HepG2 (cell line): Measurements from ENCODE around the gene PLCL1. TPM values are rescaled to one million over a fixed set of nuclear protein-coding genes. Genes with fewer than 3 reads are reported as not detected.

Experiments used
- ATAC-seq: fragments of 200-7000 bp; cut with Tn5 transposase; 3 replicates; pipeline ENCODE4 v1.9.1; 2020; ENCODE audit warnings: mild to moderate bottlenecking, moderate library complexity
- BruUV-seq: library from RNA; stranded (reverse); fragments of 400-500 nt; replicated peaks from 2 replicates; lab custom pipeline; 2021; lab: Mats Ljungman, UMichigan
- CTCF ChIA-PET: fragments of 300-600 bp; formaldehyde crosslinking; extraction: SDS; loops from one replicate; lab custom pipeline; 2021; ENCODE audit warnings: low total read pairs, inconsistent platforms, low intra/inter-chr PET ratio; lab: Yijun Ruan, JAX
- POLR2A ChIA-PET: fragments of 350-600 bp; sonication (Branson Sonifier 250); formaldehyde crosslinking; loops from one replicate; lab custom pipeline; 2020; ENCODE audit warnings: antibody characterized with exemption, inconsistent platforms; lab: Yijun Ruan, JAX
- DNase-seq: peaks from one replicate; pipeline ENCODE4 v3.0.0-alpha.2; 2015; ENCODE audit warnings: low spot score
- FAIRE-seq: peaks from 3 replicates; lab custom pipeline; 2011; peaks lifted over from hg19 to GRCh38; lab: Jason Lieb, UNC
- H2AFZ ChIP-seq: one replicate; pipeline ENCODE4 v1.6.1; 2011; ENCODE audit warnings: low read length, inconsistent platforms
- H3K27ac ChIP-seq: fragments of 300-600 bp; 3 replicates; pipeline ENCODE4 v1.8.0; 2011; ENCODE audit warnings: mixed run types, mild to moderate bottlenecking, mixed read lengths, low read length, inconsistent platforms; ENCODE audit not compliant: insufficient read depth; ENCODE audit errors: extremely low read length
- H3K27me3 ChIP-seq, 2 experiments: fragments of 200-600 bp in 1 of 2; 2 replicates in 1 of 2; 3 replicates in 1 of 2; pipeline versions ENCODE4 v1.6.0 to v1.8.0; 2011; ENCODE audit warnings: low read length in 2 of 2, mild to moderate bottlenecking in 2 of 2, moderate library complexity in 2 of 2, inconsistent platforms in 1 of 2; ENCODE audit not compliant: insufficient read depth in 2 of 2, control insufficient read depth in 1 of 2
- H3K36me3 ChIP-seq, 2 experiments: fragments of 200-600 bp in 1 of 2; replicated peaks in 1 of 2; 2 replicates in 1 of 2; 3 replicates in 1 of 2; pipeline versions ENCODE4 v1.5.1 to v1.8.0; 2011; ENCODE audit warnings: low read length in 2 of 2, inconsistent platforms in 1 of 2; ENCODE audit not compliant: insufficient read depth in 2 of 2, control insufficient read depth in 1 of 2
- H3K4me1 ChIP-seq: 2 replicates; pipeline ENCODE4 v1.5.1; 2012; ENCODE audit warnings: low read length, inconsistent platforms; ENCODE audit not compliant: insufficient read depth
- H3K4me2 ChIP-seq: 2 replicates; pipeline ENCODE4 v1.6.0; 2011; ENCODE audit warnings: low read depth, low read length, inconsistent platforms
- H3K4me3 ChIP-seq, 3 experiments: fragments of 200-600 bp in 1 of 3; sonication (generic), shearing (Covaris generic) in 1 of 3; replicated peaks in 1 of 3; 2 replicates each; pipeline ENCODE4 v1.5.1; 2011 to 2016; ENCODE audit warnings: low read length in 3 of 3, inconsistent platforms in 2 of 3, low read depth in 2 of 3, mild to moderate bottlenecking in 2 of 3, control low read depth in 1 of 3, mixed read lengths in 1 of 3; ENCODE audit not compliant: insufficient read depth in 1 of 3
- H3K79me2 ChIP-seq: one replicate; pipeline ENCODE4 v1.6.1; 2011; ENCODE audit warnings: low read length, inconsistent platforms; ENCODE audit not compliant: insufficient read depth
- H3K9ac ChIP-seq: 2 replicates; pipeline ENCODE4 v1.6.0; 2011; ENCODE audit warnings: mild to moderate bottlenecking, low read depth, low read length, inconsistent platforms; ENCODE audit not compliant: insufficient read depth
- H3K9me3 ChIP-seq: 2 replicates; pipeline ENCODE4 v1.5.1; 2012; ENCODE audit warnings: mild to moderate bottlenecking, low read length
- H4K20me1 ChIP-seq: 2 replicates; pipeline ENCODE4 v1.6.0; 2011; ENCODE audit warnings: inconsistent platforms, mild to moderate bottlenecking, low read length, moderate library complexity; ENCODE audit not compliant: insufficient read depth
- ADNP ChIP-seq: sonication (generic); formaldehyde crosslinking; IDR thresholded peaks from 2 replicates; pipeline ENCODE4 v1.4.0; 2020; ENCODE audit warnings: missing genetic modification reagents
- DNMT1 ChIP-seq: sonication (generic); formaldehyde crosslinking; IDR thresholded peaks from 2 replicates; pipeline ENCODE4 v1.5.1; 2020; ENCODE audit warnings: mild to moderate bottlenecking, missing genetic modification reagents
- KLF11 ChIP-seq: IDR thresholded peaks from 2 replicates; pipeline ENCODE4 v1.6.1; 2016; ENCODE audit warnings: missing compliant biosample characterization
- KLF16 ChIP-seq, 2 experiments: sonication (generic) in 1 of 2; formaldehyde crosslinking in 1 of 2; IDR thresholded peaks; 2 replicates each; pipeline versions ENCODE4 v1.6.1 to v1.8.0; 2016 to 2023; ENCODE audit warnings: missing genetic modification reagents in 2 of 2, missing compliant biosample characterization in 1 of 2
- ONECUT2 ChIP-seq: sonication (generic); formaldehyde crosslinking; IDR thresholded peaks from 2 replicates; pipeline ENCODE4 v1.4.0; 2020; ENCODE audit warnings: missing genetic modification reagents
- POLR2AphosphoS2 ChIP-seq: IDR thresholded peaks from 2 replicates; pipeline ENCODE4 v1.6.1; 2011; ENCODE audit warnings: low read depth, low read length, improper control_type of control experiment
- RFX5 ChIP-seq: IDR thresholded peaks from 2 replicates; pipeline ENCODE4 v1.6.1; 2011; ENCODE audit warnings: low read depth, low read length, improper control_type of control experiment
- TOE1 ChIP-seq: sonication (generic); formaldehyde crosslinking; IDR thresholded peaks from 2 replicates; pipeline ENCODE4 v1.4.0; 2020; ENCODE audit warnings: mild to moderate bottlenecking, missing genetic modification reagents
- ZBTB7B ChIP-seq: sonication (generic); formaldehyde crosslinking; IDR thresholded peaks from 2 replicates; pipeline ENCODE4 v1.4.0; 2020; ENCODE audit warnings: missing genetic modification reagents
- WGBS: methylation state at CpG from one replicate; pipeline ENCODE4 v1.1.6; 2017; ENCODE audit warnings: low lambda C conversion rate; 5-methylcytosine and 5-hydroxymethylcytosine counted together
- in situ Hi-C: cut with HindIII; loops from 2 replicates; pipeline ENCODE4 v1.10.0; 2017; ENCODE audit warnings: low pct_unique_long_range_greater_than_20kb; ENCODE audit not compliant: extremely low pct_ligation_motif_present
- intact Hi-C: fragments of 100-400 bp; cut with micrococcal nuclease; formaldehyde crosslinking; loops from one replicate; pipeline ENCODE4 v1.10.0; 2022; ENCODE audit not compliant: unreplicated experiment
- polyA plus RNA-seq, 8 experiments: library from polyadenylated mRNA; depleted of rRNA in 3 of 8; stranded (reverse) in 7 of 8; unstranded in 1 of 8; fragments of >200 nt; fragmentation: Illumina TruSeq in 4 of 8; extraction: Trizol in 4 of 8; gene quantifications; 2 replicates each; pipeline versions ENCODE4 v1.2.1 to v1.2.3, GENCODE V29; 2011 to 2016; ENCODE audit warnings: low read depth in 4 of 8, missing spikeins in 1 of 8, mixed read lengths in 1 of 8; ENCODE audit not compliant: insufficient read depth in 1 of 8
- total RNA-seq, 5 experiments: library from RNA; depleted of rRNA; stranded (reverse); fragments of >200 nt; fragmentation: Illumina TruSeq; extraction: Trizol; gene quantifications; 2 replicates each; pipeline ENCODE4 v1.2.3, GENCODE V29; 2016; ENCODE audit warnings: low read depth in 1 of 5
- TF ChIP-seq, protein P1 (sequence below): sonication (generic); formaldehyde crosslinking; conservative IDR thresholded peaks from 2 replicates; pipeline ENCODE4 v1.4.0; 2020; ENCODE audit warnings: missing genetic modification reagents
- TF ChIP-seq, protein P2 (sequence below): IDR thresholded peaks from 2 replicates; pipeline ENCODE4 v1.6.1; 2016
- TF ChIP-seq, protein P3 (sequence below): sonication (generic); formaldehyde crosslinking; IDR thresholded peaks from 2 replicates; pipeline ENCODE4 v1.4.0; 2020; ENCODE audit warnings: missing genetic modification reagents
- TF ChIP-seq, protein P4 (sequence below): IDR thresholded peaks from 2 replicates; pipeline ENCODE4 v1.6.1; 2016; ENCODE audit warnings: missing compliant biosample characterization, missing genetic modification reagents, borderline replicate concordance
- TF ChIP-seq, protein P5 (sequence below): sonication (generic); formaldehyde crosslinking; IDR thresholded peaks from 2 replicates; pipeline ENCODE4 v1.4.0; 2020; ENCODE audit warnings: missing genetic modification reagents, mild to moderate bottlenecking, borderline replicate concordance
- TF ChIP-seq, protein P6 (sequence below): IDR thresholded peaks from 2 replicates; pipeline ENCODE4 v1.6.1; 2018; ENCODE audit warnings: missing genetic modification reagents

Gene PLCL1
- total and polyA plus RNA-seq, 2 of the 13 experiments (the other 11 are each of a cell fraction or from before 2014, with no cell fraction given), result not detected

DNA sequence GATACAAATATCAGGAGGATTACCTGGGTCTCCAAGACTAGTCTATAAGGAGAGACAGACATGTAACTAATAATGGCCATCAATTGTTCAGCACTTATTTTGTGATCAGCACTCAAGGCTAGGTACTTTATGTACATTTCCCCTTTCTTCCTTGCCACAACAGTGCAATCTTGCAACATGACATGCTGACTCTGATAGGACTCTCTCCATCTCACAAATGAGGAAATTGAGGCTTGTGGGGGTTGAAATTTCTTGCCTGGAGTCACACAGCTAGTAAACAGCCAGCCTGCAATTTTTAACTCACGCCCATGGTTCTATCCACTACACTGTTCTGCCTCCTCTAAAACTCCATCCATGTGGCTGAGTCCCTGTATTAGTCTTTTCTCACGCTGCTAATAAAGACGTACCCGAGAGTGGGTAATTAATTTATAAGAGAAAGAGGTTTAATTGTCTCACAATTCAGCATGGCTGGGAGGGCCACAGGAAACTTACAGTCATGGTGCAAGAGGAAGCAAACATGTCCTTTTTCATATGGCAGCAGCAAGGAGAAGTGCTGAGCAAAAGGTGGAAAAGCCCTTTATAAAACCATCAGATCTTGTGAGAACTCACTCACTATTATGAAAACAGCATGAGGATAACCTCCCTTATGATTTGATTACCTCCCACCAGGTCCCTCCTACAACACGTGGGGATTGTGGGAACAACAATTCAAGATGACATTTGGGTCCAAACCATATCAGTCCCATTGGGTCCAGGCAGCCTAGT is 302.4 kb downstream of the PLCL1 start (continued):
- TF ChIP-seq, protein P1, sequence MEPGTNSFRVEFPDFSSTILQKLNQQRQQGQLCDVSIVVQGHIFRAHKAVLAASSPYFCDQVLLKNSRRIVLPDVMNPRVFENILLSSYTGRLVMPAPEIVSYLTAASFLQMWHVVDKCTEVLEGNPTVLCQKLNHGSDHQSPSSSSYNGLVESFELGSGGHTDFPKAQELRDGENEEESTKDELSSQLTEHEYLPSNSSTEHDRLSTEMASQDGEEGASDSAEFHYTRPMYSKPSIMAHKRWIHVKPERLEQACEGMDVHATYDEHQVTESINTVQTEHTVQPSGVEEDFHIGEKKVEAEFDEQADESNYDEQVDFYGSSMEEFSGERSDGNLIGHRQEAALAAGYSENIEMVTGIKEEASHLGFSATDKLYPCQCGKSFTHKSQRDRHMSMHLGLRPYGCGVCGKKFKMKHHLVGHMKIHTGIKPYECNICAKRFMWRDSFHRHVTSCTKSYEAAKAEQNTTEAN, result no peak
- TF ChIP-seq POLR2AphosphoS2, result no peak
- TF ChIP-seq, protein P2, sequence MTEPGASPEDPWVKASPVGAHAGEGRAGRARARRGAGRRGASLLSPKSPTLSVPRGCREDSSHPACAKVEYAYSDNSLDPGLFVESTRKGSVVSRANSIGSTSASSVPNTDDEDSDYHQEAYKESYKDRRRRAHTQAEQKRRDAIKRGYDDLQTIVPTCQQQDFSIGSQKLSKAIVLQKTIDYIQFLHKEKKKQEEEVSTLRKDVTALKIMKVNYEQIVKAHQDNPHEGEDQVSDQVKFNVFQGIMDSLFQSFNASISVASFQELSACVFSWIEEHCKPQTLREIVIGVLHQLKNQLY, result no peak
- TF ChIP-seq, protein P3, sequence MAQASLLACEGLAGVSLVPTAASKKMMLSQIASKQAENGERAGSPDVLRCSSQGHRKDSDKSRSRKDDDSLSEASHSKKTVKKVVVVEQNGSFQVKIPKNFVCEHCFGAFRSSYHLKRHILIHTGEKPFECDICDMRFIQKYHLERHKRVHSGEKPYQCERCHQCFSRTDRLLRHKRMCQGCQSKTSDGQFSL (CRISPR knock-in tag), result no peak

DNA sequence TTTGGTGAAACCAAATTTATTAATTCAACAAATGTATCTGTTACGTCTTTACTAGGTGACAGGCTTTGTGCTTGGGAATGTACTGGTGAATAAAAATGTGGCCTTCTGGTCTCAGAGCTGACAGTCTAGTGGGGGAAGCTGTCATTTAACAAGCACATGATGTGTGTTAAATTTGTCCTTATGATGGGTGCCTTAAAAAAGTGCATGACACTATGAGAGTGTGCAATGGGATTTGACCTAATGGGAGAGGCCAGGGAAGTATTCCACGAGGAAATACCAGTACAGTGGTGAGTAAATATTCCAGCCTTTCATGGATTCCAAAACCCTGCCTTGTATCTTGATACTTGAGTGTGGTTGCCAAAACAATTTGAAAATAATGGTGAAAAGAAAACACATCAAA is 308.9 kb downstream of the PLCL1 start:
- POLR2A ChIA-PET, result no interaction called here
- TF ChIP-seq ADNP (CRISPR knock-in tag), result no peak
- TF ChIP-seq KLF11 (CRISPR knock-in tag), result no peak
- TF ChIP-seq, protein P4, sequence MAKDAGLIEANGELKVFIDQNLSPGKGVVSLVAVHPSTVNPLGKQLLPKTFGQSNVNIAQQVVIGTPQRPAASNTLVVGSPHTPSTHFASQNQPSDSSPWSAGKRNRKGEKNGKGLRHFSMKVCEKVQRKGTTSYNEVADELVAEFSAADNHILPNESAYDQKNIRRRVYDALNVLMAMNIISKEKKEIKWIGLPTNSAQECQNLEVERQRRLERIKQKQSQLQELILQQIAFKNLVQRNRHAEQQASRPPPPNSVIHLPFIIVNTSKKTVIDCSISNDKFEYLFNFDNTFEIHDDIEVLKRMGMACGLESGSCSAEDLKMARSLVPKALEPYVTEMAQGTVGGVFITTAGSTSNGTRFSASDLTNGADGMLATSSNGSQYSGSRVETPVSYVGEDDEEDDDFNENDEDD (CRISPR knock-in tag), result no peak
- TF ChIP-seq, protein P5, sequence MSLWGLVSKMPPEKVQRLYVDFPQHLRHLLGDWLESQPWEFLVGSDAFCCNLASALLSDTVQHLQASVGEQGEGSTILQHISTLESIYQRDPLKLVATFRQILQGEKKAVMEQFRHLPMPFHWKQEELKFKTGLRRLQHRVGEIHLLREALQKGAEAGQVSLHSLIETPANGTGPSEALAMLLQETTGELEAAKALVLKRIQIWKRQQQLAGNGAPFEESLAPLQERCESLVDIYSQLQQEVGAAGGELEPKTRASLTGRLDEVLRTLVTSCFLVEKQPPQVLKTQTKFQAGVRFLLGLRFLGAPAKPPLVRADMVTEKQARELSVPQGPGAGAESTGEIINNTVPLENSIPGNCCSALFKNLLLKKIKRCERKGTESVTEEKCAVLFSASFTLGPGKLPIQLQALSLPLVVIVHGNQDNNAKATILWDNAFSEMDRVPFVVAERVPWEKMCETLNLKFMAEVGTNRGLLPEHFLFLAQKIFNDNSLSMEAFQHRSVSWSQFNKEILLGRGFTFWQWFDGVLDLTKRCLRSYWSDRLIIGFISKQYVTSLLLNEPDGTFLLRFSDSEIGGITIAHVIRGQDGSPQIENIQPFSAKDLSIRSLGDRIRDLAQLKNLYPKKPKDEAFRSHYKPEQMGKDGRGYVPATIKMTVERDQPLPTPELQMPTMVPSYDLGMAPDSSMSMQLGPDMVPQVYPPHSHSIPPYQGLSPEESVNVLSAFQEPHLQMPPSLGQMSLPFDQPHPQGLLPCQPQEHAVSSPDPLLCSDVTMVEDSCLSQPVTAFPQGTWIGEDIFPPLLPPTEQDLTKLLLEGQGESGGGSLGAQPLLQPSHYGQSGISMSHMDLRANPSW (CRISPR knock-in tag), result no peak
- TF ChIP-seq DNMT1, result no peak
- TF ChIP-seq RFX5, result no peak
- TF ChIP-seq TOE1 (CRISPR knock-in tag), result no peak
- no peak for TF ChIP-seq ONECUT2 (CRISPR knock-in tag)
- no peak for TF ChIP-seq KLF16 (CRISPR knock-in tag; IDR thresholded peaks at IDR 0.05)
- no peak for TF ChIP-seq ZBTB7B
- TF ChIP-seq, protein P6, sequence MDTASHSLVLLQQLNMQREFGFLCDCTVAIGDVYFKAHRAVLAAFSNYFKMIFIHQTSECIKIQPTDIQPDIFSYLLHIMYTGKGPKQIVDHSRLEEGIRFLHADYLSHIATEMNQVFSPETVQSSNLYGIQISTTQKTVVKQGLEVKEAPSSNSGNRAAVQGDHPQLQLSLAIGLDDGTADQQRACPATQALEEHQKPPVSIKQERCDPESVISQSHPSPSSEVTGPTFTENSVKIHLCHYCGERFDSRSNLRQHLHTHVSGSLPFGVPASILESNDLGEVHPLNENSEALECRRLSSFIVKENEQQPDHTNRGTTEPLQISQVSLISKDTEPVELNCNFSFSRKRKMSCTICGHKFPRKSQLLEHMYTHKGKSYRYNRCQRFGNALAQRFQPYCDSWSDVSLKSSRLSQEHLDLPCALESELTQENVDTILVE (CRISPR knock-in tag), result no peak

More for the DNA sequence above, 308.9 kb downstream of the PLCL1 start:
- Histone ChIP-seq H3K9ac (no peak overlapping the region), H3K27ac (no peak overlapping the region), H4K20me1 (no peaks in the 10 kb centered on the region), H3K4me3 (no peak overlapping the region), H2AFZ (no peak overlapping the region), H3K36me3 (no peaks in the 10 kb centered on the region), H3K79me2 (no peaks in the 10 kb centered on the region), H3K27me3 (no peaks in the 10 kb centered on the region), H3K4me1 (no peaks in the 10 kb centered on the region), H3K4me2 (no peak overlapping the region), H3K9me3 (no peaks in the 10 kb centered on the region)
- FAIRE-seq (no peak), DNase-seq (no peak), ATAC-seq (no peak)
- in situ Hi-C loops (no loop called here), intact Hi-C loops (no loop called here)
- CTCF ChIA-PET, result no interaction called here
- no TSS peak for BruUV-seq
- 4% methylated on average over 2 of the region's 2 CpGs for WGBS
